Mesodermal cell (in vitro differentiated cells): Measurements from ENCODE around the gene HNRNPAB.

Experiments
- H3K27ac ChIP-seq: 2 replicates; pipeline ENCODE4 v1.7.0; 2013; ENCODE audit warnings: mild to moderate bottlenecking, low read depth, low read length, moderate library complexity; ENCODE audit not compliant: severe bottlenecking
- H3K36me3 ChIP-seq: 2 replicates; pipeline ENCODE4 v1.7.1; 2013; ENCODE audit warnings: mild to moderate bottlenecking, low read length, moderate library complexity; ENCODE audit not compliant: control insufficient read depth, insufficient read depth
- H3K4me1 ChIP-seq: one replicate; pipeline ENCODE4 v1.7.1; 2013; ENCODE audit warnings: mild to moderate bottlenecking, low read length; ENCODE audit not compliant: insufficient read depth, control insufficient read depth, poor library complexity, severe bottlenecking
- H3K4me3 ChIP-seq: 2 replicates; pipeline ENCODE4 v1.7.0; 2013; ENCODE audit warnings: low read length, control low read depth, mild to moderate bottlenecking; ENCODE audit not compliant: insufficient read depth, poor library complexity, severe bottlenecking; ENCODE audit errors: extremely low read depth
- H3K9me3 ChIP-seq: 2 replicates; pipeline ENCODE4 v1.7.1; 2013; ENCODE audit warnings: mild to moderate bottlenecking, low read length, moderate library complexity; ENCODE audit not compliant: control insufficient read depth
- WGBS, 2 experiments: methylation state at CpG; one replicate each; pipeline ENCODE4 v1.1.5; 2013; ENCODE audit warnings: missing lambda C conversion rate in 2 of 2; ENCODE audit not compliant: insufficient coverage in 2 of 2; 5-methylcytosine and 5-hydroxymethylcytosine counted together

HNRNPAB gene

DNA sequence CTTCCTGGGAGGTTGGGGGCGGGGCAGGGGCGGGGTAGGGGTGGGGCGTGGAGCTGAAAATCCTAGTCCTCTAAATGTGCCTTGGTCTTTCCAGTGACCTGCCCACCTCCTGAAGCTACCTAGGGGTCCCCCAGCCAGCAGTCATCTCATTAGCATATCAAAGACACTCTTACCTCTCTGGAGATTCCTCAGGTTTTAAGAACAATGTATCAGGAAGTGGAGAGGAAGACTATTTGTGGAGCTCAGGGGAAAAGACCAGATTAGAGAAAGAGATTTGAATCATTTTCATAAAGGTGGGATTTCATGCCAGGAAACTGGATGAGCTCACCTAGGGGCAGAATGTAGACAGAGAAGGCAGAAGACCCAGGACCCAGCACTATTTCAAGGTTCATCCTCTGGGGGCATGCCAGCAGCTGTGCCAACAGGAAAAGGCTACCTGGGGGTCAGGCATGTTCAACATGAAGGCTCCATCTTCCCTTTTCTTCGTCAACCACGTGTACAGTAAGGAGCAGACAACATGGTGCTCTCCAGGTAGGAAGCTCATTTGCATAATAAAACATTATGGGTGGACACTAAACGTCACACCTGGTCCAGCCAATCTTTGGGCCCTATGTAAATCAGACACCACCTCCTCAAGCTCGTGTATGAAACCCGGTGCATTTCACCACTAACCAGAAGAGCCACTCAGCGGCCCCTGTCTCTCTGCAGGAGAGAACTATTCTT lies 24.0 kb upstream of the HNRNPAB start:
- Histone ChIP-seq H3K36me3 (no peaks in the 10 kb centered on the region), H3K9me3 (no peaks in the 10 kb centered on the region), H3K4me1 (no peaks in the 10 kb centered on the region), H3K4me3 (no peak overlapping the region), H3K27ac (no peak overlapping the region)
- 16 to 31% methylated on average over 4 to 5 of the region's 9 CpGs for WGBS, 2 experiments

DNA sequence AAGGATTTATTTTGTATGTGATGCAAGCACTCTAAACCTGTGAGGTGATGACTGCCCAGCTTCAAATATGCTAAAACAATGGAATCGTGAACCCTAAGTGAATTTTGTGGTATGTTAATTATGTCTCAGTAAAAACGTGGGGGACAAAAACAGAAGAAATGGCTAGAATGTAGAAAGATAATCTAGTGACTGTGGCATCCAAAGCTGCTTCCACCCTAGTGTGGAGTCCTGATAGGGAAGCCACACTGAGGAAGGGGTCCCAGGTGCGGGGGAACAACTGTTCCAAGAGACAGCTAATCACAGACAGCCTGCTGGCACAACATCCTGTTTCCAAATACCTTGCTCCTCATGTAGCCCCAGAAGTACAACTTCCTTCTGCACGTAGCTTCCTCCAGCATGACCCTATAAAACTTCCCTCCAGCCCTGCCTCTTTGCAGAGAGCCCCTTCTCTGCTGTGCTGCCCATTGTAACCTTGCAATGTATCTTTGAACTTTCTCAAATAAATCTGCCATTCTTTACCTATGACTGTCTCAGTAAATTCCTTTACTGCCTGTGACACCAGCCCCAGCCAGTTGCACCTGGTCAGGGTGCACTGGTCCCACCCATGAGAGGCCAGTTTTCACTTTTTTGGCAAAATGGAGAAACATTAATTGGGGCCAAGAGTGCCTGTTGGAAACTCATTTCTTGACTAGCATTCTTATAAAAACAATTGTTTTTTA lies 22.0 kb upstream of the HNRNPAB start:
- Histone ChIP-seq H3K4me1 (no peaks in the 10 kb centered on the region), H3K36me3 (no peaks in the 10 kb centered on the region), H3K9me3 (no peaks in the 10 kb centered on the region), H3K27ac (no peak overlapping the region), H3K4me3 (no peak overlapping the region)
- 49 to 54% methylated on average over 3 to 4 of the region's 4 CpGs for WGBS, 2 experiments

- Histone ChIP-seq H3K27ac (no peak overlapping the region), H3K36me3 (no peaks in the 10 kb centered on the region), H3K4me1 (no peaks in the 10 kb centered on the region), H3K4me3 (no peak overlapping the region), H3K9me3 (no peaks in the 10 kb centered on the region)
- WGBS, 2 experiments = 82 to 96% methylated on average over 5 to 6 of the region's 6 CpGs
Measured at GRCh38 chr5:178186427-178186826, 17.9 kb upstream of the HNRNPAB start.

- 93 to 97% methylated on average over 20 of the region's 27 CpGs for WGBS, 2 experiments
- no peak within 1 kb of the TSS for H3K27ac ChIP-seq
- H3K4me3 ChIP-seq = no peak within 1 kb of the TSS
- H3K9me3 ChIP-seq = no peaks in the 10 kb centered on the region
- no peaks in the 10 kb centered on the region for H3K4me1 ChIP-seq
- H3K36me3 ChIP-seq = no peaks in the 10 kb centered on the region
Measured at GRCh38 chr5:178187014-178187413, 17.3 kb upstream of the HNRNPAB start, which contains the start of gene GMCL2. GMCL2 (minus strand) TSS chr5:178187371; CDS start chr5:178187299, 72 bp downstream.

DNA sequence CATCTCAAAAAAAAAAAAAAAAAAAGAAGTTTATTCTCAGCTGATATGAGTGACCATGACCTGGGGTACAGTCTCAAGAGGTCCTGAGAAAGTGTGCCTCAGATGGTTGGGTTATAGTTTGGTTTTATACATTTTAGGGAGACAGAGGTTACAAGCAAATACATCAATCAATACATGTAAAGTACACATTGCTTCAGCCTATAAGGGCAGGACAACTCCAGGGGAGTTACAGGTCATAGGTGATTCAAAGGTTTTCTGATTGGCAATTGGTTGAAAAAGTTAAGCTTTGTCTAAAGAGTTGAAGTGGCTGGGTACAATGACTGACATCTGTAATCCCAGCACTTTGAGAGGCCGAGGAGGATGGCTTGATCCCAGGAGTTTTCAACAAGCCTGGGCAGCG lies 14.9 kb upstream of the HNRNPAB start:
- Histone ChIP-seq H3K9me3 (no peaks in the 10 kb centered on the region), H3K4me3 (no peak overlapping the region), H3K36me3 (no peaks in the 10 kb centered on the region), H3K4me1 (no peaks in the 10 kb centered on the region), H3K27ac (no peak overlapping the region)
- WGBS, 2 experiments = 46 to 50% methylated on average over 2 of the region's 2 CpGs

DNA sequence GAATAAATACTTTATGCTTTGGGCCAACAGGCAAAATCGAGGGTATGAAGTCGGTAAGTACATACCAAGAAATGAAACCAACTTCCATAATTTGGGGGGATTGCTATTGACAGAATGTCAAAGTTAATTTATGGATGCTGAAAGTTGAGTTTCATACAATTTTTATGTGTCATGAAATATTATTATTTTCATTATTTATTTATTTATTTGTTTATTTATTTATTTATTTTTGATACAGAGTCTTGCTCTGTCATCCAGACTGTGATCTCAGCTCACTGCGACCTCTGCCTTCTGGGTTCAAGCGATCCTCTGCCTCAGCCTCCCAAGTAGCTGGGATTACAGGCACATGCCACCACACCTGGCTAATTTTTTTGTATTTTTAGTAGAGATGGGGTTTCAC lies 12.7 kb upstream of the HNRNPAB start:
- H3K9me3 ChIP-seq = no peaks in the 10 kb centered on the region
- H3K4me3 ChIP-seq = no peak overlapping the region
- no peaks in the 10 kb centered on the region for H3K36me3 ChIP-seq
- WGBS, 2 experiments = 92% methylated on average over 2 of the region's 4 CpGs
- no peak overlapping the region for H3K27ac ChIP-seq
- no peaks in the 10 kb centered on the region for H3K4me1 ChIP-seq

DNA sequence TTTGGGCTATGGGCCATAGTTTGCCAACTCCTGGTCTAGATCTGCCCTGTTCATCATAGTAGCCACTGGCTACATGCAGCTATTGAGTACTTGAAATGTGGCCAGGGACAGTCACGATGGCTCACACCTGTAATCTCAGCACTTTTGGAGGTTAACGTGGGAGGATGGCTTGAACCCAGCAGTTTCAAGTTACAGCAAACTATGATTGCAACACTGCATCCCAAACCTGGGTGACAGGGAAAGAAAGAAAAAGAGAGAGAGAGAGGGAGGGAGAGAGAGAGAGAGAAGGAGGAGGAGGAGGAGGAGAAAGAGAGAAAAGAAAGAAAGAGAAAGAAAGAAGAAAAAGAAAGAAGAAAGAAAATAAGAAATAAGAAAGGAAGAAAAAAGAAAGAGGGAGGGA lies 12.1 kb upstream of the HNRNPAB start:
- 92% methylated on average over 2 of the region's 2 CpGs; no CpG with 5 or more reads in 1 of the 2 experiments for WGBS, 2 experiments

DNA sequence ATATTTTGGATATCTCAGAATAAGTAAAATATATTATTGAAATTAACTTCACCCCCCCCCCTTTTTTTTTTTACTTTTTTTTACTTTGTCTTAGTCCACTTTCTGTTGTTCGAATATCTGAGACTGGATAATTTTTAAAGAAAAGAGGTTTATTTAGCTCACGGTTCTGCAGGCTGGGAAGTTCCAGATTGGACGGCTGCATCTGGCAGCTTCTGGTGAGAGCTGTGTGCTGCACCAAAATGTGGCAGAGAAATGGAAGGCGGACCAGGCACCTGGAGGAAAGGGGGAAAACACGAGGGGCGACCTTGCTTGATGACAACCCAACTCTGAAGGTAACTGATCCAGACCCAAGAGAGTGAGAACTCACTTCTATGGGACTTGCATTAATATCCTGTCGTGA lies 11.5 kb upstream of the HNRNPAB start:
- Histone ChIP-seq H3K27ac (no peak overlapping the region), H3K4me3 (no peak overlapping the region), H3K9me3 (no peaks in the 10 kb centered on the region), H3K36me3 (no peaks in the 10 kb centered on the region), H3K4me1 (no peaks in the 10 kb centered on the region)
- WGBS, 2 experiments = 74 to 93% methylated on average over 2 to 5 of the region's 7 CpGs

More for the DNA sequence above, 12.1 kb upstream of the HNRNPAB start:
- Histone ChIP-seq H3K36me3 (no peaks in the 10 kb centered on the region), H3K4me1 (no peaks in the 10 kb centered on the region), H3K4me3 (no peak overlapping the region), H3K9me3 (no peaks in the 10 kb centered on the region), H3K27ac (no peak overlapping the region)

- 90 to 97% methylated on average over 7 to 8 of the region's 8 CpGs for WGBS, 2 experiments
- no peak overlapping the region for H3K27ac ChIP-seq
- no peaks in the 10 kb centered on the region for H3K4me1 ChIP-seq
- H3K36me3 ChIP-seq = no peaks in the 10 kb centered on the region
- no peaks in the 10 kb centered on the region for H3K9me3 ChIP-seq
- H3K4me3 ChIP-seq = no peak overlapping the region
Measured at GRCh38 chr5:178193251-178193809, 11.0 kb upstream of the HNRNPAB start.

DNA sequence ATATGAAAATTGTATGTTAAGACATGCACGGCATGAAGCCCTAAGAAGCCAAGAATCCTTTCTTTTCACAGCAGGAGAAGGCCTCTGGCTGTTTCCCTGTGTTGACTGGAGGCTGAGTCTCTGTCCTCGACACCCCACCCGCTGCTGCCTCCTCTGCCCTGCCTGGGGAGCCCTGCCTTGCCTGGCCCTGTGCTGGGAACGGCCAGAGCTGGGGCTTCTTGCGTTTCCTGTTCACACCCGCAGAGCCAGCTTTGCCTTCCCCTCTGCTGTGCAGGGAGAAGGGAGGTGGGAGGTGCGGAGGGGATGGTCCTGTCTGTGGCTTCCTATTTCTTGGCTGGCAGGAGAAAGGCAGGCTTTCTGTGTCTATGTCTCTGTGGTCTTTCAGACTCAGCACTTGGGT lies 10.3 kb upstream of the HNRNPAB start:
- no peaks in the 10 kb centered on the region for H3K4me1 ChIP-seq
- no peaks in the 10 kb centered on the region for H3K36me3 ChIP-seq
- H3K4me3 ChIP-seq = no peak overlapping the region
- no peak overlapping the region for H3K27ac ChIP-seq
- H3K9me3 ChIP-seq = no peaks in the 10 kb centered on the region
- WGBS, 2 experiments = 53 to 59% methylated on average over 6 to 7 of the region's 7 CpGs
